Right forelimb (tissue), 1 donor: Measurements from ENCODE around the gene PTGER3.
A peak's percentile ranks its signal among the peaks of the same experiment; 100 is the strongest.

ENCODE experiments used
- DNase-seq: peaks from one replicate; pipeline ENCODE4 v3.0.0-alpha.2; 2018

PTGER3 gene

GRCh38 chr1:71049951-71050598 is 2.5 kb upstream of the PTGER3 start:
- DNase-seq = no peak

DNA sequence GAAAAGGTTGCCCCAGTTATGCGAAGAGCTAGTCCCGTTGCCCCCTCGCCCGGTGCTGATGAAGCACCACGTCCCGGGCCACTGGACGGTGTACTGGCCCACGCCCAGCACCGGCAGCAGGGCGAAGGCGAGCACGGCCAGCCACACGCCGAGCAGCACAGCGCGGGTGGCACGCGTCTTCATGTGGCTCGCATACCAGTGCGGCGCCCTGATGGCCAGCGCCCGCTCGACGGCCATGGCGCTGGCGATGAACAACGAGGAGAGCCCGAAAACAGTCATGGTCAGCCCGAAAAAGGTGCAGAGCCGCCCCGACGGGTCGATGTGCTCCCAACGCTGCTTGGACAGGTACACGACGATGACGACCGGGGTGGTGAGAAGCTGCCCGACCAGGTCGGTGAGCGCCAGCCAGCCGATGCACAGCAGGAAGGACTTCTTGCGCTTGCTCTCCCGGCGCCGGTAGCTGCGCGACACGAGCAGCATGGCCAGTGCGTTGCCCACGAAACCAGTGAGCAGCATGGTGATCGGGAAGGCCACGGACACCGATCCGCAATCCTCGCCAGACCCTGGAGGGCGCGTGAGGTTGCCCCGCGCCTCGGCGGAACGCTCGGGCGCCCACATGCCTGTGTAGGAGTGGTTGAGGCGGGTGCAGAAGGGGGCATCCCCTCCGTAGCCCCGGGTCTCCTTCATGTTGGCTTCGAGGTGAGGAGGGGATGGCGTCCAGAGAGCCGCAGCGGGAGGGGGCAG is 553 bp downstream of the PTGER3 start:
- peak; percentile 50 for DNase-seq

DNA sequence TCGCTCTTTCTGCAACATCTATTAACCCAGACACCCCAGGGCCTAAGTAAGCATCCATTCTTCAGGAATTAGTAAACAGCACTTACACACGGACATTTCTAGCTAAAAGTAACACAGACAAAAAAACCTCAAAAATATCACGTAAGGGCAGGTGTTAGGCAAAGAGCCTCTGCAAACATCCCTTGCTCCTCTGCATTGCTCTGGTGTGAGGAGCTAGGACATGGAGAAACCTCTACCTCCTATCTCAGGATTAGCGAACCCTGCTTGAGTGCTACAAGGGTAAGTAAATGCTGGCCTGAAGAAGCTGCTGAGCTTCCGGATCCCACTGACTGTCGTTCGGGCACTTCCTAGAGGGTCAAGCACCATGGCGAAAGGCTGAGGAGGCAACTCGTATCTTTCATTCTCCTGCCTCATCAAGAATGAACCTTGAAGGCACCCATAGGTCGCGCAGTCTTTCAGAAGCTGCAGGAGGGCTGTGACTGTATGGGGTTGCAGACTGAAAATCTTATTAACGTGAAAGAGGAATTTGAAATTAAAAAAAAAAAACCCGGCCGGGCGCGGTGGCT is 2.1 kb downstream of the PTGER3 start:
- DNase-seq = no peak

DNA sequence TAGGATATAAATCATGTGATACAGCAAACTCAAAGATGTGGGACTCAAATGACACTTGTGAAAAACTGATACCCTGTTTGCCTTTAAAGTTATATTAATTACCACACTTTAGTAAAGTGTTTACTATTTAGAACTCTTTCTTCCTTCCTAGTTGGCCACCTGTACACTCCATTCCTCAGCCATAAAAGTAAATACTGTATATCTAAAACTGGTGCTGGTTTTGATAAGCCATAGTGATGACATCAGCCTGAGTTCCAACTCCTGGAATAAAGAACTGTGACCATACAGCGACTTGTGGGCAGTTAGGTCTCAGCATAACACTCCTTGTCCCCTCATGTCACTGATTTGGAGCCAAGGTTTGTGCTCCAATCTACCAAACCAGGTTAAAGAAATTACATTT is 2.8 kb downstream of the PTGER3 start:
- DNase-seq = no peak

DNA sequence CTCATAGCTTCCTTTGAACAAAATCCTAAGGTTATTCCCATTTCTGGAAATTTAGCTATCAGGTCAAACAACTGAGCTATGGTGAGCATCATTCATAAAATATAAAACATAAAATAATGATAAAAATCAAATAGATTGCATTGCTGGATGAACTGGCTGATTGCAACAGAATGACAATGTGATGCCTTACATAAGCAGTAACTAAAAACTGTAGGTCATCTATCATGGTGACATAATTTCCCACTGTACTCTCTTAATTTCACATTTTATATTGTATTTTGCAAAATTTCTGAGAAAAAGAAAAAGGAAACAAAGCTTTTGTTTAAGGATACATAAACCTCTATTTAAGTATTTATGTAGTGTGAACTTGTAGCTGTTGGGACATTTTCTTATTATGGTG is 4.6 kb downstream of the PTGER3 start:
- no peak for DNase-seq

DNA sequence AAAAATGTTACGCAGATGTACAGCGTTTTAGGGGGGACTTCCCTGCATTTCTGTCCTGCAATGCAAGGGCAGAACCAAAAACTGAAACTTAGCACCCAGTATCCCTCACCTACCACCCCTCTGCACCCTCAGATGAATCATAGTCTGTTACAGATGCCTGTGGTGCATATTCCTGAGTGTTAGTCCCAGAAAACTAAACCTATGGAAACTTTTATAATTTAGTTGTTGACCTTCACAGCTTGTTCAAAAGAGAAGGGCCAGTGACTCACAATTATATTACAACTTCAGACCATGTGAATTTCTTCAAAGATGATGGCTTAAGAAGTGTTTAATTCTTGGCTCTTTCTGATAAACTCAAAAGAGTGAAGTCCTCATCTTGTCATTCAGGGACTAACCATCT is 5.8 kb downstream of the PTGER3 start:
- DNase-seq = no peak

GRCh38 chr1:71039661-71040262 is 7.9 kb downstream of the PTGER3 start:
- DNase-seq = no peak

DNA sequence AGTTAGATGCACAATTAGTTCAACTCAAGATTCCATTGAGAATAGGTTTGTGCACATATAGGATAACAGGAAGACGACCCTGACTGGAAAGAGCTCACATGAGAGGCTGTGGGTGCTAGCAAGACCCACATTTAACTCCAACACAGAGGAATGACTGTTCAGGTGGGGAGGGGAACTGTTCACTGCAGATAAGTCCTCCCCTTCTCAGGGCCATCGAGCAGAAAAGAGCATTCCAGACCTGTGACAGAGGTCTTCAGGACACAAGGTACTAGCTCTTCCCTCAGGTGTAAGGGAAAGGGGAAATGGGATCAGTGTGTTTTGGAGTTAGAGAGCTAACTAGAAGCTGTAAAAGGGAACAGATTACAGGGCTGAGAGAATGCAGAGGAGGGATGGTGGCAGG is 8.7 kb downstream of the PTGER3 start:
- DNase-seq = no peak

DNA sequence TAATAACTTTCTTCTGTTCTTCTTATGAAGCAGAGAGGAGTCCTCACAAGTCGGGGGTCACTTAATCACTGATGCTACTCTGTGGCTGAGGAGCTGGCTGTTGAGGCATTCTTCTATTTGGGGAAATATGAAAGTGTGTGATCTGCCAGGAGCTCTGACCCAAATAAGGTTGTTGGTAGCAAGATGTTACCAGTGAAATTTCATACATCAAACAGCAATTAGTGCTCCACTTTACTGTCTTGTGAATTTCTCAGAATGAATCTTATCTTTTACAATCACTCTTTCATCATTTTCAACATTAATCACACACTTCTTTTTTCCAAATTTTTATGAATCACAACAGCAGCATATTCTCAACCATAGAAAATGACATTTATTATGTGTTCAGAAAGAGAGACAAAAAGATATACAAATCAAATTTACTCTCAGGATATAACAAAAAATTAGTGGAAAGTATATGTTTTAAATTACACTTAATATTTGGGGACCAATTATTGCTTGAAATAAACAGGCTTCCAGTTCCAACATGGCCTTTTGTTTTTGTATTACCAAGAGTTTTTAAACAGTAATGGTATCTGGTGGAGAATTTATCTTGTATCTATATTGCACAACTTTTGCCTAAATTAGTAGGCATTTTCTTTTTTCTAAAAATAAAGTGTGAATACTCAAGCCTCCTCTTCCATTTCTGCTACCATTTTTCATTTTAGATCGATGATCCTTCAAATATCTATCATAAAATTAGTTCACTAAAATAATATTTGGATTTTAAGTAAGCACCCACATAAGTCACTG is 9.6 kb downstream of the PTGER3 start:
- no peak for DNase-seq

DNA sequence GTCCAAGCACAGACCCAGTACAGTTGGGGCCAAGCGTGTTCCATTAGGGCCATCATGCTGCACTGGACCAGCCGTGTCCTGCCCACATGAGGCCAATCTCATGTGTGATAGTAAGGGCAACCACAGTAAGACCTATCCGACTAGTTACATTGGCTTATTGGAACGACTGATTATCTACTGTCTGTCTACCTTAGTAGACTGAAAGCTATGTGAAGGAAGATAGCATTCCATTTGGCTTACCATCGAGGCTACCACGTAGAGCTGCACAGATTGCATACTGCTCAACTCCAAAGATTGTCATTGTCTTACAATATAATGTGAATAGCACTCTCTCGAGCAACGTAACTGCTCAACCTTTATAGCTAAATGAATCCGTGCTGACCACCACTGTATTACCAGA is 10.6 kb downstream of the PTGER3 start:
- no peak for DNase-seq

GRCh38 chr1:71033136-71033535 is 14.5 kb downstream of the PTGER3 start:
- no peak for DNase-seq

GRCh38 chr1:71031426-71031825 is 16.2 kb downstream of the PTGER3 start:
- no peak for DNase-seq

GRCh38 chr1:71030026-71030425 is 17.6 kb downstream of the PTGER3 start:
- no peak for DNase-seq

DNA sequence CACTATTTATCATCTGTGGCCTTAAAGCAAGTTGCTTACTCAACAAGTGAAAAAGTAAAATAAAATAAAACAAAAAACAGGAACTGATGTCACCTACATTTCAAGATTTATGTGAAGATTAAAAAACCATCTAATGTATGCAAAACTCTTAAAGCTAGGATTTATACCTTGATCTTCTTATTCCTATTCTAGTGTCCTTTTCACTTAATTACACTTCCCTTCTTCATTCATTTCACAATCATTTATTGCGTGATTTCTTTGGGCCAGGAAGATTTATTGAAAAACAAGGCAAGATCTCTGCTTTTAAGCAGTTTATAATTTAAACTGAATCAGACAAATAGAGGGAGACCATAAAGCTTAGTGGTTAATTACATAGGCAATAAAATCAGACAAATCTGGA is 18.6 kb downstream of the PTGER3 start:
- DNase-seq = no peak

GRCh38 chr1:71027991-71028390 is 19.6 kb downstream of the PTGER3 start:
- no peak for DNase-seq

GRCh38 chr1:71026093-71026492 is 21.5 kb downstream of the PTGER3 start:
- DNase-seq = no peak

- DNase-seq = no peak
Measured at GRCh38 chr1:71023515-71023914, 24.1 kb downstream of the PTGER3 start.

DNA sequence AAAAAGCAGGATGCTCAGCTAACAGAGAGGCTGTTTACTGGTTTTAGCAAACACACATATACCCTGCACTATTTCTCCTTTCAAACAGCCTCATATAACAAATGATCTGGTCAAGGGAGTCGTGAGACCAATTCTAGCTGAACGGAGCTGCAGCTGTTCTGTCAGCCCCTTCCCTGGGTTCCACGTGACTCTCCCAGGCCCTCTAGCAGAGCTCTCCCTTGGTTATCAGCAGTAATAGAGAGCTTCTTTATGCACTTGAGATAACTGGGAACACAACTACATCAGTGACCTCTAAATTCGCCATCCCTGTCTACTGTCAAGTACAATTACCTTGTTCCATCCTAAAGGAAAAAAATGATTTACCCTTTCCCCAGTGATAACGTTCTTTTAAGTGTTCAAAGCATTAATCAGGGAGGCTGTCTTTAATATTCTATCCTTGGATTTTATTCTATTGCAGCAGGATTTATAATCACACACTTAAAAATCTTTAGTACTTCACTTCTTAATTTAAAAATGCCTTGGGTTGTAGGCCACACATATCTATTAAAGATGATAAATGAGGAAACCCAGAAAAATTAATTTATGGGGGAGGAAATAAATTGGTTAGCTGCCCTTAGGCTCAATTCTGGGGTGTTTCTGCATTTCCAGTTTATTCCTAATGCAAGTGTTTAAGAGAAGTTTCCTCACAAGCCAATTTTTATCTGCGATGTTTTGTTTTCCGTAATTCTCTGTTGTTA is 28.2 kb downstream of the PTGER3 start:
- no peak for DNase-seq

- no peak for DNase-seq
Measured at GRCh38 chr1:71018791-71019190, 28.8 kb downstream of the PTGER3 start.

- DNase-seq = no peak
Measured at GRCh38 chr1:71015745-71016144, 31.9 kb downstream of the PTGER3 start.

DNA sequence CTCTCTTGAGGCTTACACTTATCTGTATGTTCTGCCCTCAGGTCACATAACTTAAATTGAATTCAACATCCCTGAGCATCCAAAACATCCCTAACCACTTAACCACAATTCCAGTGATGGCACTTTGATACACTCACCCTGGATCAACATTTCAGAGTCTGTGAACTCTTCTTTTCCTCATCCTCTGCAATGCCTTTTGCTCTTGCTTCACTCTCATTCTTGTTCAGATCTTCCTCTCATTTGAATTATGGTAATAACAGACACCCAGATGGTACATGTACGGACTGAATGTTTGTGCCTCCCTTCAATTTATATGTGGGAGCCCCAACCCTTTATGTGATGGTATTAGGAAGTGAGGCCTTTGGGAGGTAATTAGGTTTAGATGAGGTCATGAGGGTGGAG is 33.4 kb downstream of the PTGER3 start:
- no peak for DNase-seq

GRCh38 chr1:71002709-71003475 is 44.7 kb downstream of the PTGER3 start:
- DNase-seq = no peak
